ENCODE data around the gene ZNF564. TPM values are rescaled to one million over a fixed set of nuclear protein-coding genes. Genes with fewer than 3 reads are reported as not detected.

Gene ZNF564
- total and polyA plus RNA-seq, 2 of the 13 experiments (the other 11 are each of a cell fraction or from before 2014, with no cell fraction given), result 2.3 to 11.1 TPM

DNA sequence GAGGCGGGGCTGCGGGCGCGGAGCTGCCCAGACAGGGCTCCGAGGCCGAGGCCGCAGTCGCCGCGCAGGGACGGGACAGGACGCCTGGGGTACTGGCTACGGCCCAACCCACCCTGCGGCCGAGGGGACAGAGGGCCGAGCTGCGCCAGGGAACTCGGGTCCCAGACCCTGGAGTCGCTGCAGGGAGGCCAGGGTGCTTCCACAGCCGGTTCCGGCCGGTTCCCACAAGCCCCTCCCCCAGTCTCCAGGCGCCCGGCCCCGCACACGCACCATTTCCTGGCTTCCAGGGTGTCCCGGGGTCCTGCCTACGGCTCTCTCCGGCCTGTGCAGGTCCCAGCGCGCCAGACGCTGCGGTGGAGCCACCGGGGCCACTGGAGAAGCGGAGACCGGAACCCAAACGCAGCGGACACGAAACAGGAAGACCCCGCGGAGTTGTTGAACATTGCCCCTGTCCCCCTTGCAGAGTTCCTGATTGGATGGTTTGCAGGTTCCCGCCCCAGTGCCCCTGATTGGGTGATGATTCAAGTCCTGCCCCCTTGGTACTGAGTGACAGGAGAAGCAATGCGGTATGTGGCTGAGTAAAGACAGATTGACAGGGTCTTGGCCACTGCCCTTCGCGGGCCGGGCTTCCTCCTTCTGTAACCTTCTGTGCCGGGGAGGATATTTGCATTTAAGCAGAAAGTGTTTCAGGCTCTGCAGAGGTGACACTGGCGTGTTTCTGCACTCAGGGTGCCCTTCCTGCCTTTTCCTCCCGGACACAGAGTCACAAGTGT is at the start of gene ZNF564 (continued):
- TF ChIP-seq, protein P1, sequence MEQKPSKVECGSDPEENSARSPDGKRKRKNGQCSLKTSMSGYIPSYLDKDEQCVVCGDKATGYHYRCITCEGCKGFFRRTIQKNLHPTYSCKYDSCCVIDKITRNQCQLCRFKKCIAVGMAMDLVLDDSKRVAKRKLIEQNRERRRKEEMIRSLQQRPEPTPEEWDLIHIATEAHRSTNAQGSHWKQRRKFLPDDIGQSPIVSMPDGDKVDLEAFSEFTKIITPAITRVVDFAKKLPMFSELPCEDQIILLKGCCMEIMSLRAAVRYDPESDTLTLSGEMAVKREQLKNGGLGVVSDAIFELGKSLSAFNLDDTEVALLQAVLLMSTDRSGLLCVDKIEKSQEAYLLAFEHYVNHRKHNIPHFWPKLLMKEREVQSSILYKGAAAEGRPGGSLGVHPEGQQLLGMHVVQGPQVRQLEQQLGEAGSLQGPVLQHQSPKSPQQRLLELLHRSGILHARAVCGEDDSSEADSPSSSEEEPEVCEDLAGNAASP (CRISPR knock-in tag; IDR thresholded peaks at IDR 0.05; ENCODE audit: borderline replicate concordance), result 0 out of 2 replicates have a peak, but pooled peaks have one; percentile 40
- no peak; the same call in 1 of the 2 replicates for TF ChIP-seq HES4 (CRISPR knock-in tag; IDR thresholded peaks at IDR 0.05; ENCODE audit: borderline replicate concordance)
- peak; percentile 54; the same call in 1 of the 2 replicates for TF ChIP-seq ZNF782 (CRISPR knock-in tag; IDR thresholded peaks at IDR 0.05; ENCODE audit: borderline replicate concordance)
- TF ChIP-seq ZC3H13 (CRISPR knock-in tag; IDR thresholded peaks at IDR 0.05), result 0 out of 2 replicates have a peak, but pooled peaks have one; percentile 63
- no peak for TF ChIP-seq ZC3H4 (CRISPR knock-in tag; IDR thresholded peaks at IDR 0.05; ENCODE audit: borderline replicate concordance)
- TF ChIP-seq, protein P2, sequence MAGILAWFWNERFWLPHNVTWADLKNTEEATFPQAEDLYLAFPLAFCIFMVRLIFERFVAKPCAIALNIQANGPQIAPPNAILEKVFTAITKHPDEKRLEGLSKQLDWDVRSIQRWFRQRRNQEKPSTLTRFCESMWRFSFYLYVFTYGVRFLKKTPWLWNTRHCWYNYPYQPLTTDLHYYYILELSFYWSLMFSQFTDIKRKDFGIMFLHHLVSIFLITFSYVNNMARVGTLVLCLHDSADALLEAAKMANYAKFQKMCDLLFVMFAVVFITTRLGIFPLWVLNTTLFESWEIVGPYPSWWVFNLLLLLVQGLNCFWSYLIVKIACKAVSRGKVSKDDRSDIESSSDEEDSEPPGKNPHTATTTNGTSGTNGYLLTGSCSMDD (CRISPR knock-in tag; IDR thresholded peaks at IDR 0.05), result no peak
- no peak; the same call in 1 of the 2 replicates for TF ChIP-seq CENPT (CRISPR knock-in tag; IDR thresholded peaks at IDR 0.05; ENCODE audit: low read depth)
- no peak for TF ChIP-seq ZNF34 (CRISPR knock-in tag; IDR thresholded peaks at IDR 0.05; ENCODE audit: borderline replicate concordance)
- peak; percentile 97 for TF ChIP-seq POLR2AphosphoS5 (IDR thresholded peaks at IDR 0.05; ENCODE audit: low read depth, low read length)
- no peak for TF ChIP-seq ZNF678 (CRISPR knock-in tag; IDR thresholded peaks at IDR 0.05)
- TF ChIP-seq, protein P3, sequence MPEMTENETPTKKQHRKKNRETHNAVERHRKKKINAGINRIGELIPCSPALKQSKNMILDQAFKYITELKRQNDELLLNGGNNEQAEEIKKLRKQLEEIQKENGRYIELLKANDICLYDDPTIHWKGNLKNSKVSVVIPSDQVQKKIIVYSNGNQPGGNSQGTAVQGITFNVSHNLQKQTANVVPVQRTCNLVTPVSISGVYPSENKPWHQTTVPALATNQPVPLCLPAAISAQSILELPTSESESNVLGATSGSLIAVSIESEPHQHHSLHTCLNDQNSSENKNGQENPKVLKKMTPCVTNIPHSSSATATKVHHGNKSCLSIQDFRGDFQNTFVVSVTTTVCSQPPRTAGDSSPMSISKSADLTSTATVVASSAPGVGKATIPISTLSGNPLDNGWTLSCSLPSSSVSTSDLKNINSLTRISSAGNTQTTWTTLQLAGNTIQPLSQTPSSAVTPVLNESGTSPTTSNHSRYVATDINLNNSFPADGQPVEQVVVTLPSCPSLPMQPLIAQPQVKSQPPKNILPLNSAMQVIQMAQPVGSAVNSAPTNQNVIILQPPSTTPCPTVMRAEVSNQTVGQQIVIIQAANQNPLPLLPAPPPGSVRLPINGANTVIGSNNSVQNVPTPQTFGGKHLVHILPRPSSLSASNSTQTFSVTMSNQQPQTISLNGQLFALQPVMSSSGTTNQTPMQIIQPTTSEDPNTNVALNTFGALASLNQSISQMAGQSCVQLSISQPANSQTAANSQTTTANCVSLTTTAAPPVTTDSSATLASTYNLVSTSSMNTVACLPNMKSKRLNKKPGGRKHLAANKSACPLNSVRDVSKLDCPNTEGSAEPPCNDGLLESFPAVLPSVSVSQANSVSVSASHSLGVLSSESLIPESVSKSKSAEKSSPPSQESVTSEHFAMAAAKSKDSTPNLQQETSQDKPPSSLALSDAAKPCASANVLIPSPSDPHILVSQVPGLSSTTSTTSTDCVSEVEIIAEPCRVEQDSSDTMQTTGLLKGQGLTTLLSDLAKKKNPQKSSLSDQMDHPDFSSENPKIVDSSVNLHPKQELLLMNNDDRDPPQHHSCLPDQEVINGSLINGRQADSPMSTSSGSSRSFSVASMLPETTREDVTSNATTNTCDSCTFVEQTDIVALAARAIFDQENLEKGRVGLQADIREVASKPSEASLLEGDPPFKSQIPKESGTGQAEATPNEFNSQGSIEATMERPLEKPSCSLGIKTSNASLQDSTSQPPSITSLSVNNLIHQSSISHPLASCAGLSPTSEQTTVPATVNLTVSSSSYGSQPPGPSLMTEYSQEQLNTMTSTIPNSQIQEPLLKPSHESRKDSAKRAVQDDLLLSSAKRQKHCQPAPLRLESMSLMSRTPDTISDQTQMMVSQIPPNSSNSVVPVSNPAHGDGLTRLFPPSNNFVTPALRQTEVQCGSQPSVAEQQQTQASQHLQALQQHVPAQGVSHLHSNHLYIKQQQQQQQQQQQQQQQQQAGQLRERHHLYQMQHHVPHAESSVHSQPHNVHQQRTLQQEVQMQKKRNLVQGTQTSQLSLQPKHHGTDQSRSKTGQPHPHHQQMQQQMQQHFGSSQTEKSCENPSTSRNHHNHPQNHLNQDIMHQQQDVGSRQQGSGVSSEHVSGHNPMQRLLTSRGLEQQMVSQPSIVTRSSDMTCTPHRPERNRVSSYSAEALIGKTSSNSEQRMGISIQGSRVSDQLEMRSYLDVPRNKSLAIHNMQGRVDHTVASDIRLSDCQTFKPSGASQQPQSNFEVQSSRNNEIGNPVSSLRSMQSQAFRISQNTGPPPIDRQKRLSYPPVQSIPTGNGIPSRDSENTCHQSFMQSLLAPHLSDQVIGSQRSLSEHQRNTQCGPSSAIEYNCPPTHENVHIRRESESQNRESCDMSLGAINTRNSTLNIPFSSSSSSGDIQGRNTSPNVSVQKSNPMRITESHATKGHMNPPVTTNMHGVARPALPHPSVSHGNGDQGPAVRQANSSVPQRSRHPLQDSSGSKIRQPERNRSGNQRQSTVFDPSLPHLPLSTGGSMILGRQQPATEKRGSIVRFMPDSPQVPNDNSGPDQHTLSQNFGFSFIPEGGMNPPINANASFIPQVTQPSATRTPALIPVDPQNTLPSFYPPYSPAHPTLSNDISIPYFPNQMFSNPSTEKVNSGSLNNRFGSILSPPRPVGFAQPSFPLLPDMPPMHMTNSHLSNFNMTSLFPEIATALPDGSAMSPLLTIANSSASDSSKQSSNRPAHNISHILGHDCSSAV (CRISPR knock-in tag; IDR thresholded peaks at IDR 0.05; ENCODE audit: borderline replicate concordance), result no peak
- TF ChIP-seq ZFP62 (CRISPR knock-in tag; IDR thresholded peaks at IDR 0.05), result no peak
- TF ChIP-seq ZNF75D (CRISPR knock-in tag; IDR thresholded peaks at IDR 0.05; ENCODE audit: borderline replicate concordance), result no peak
- TF ChIP-seq, protein P4, sequence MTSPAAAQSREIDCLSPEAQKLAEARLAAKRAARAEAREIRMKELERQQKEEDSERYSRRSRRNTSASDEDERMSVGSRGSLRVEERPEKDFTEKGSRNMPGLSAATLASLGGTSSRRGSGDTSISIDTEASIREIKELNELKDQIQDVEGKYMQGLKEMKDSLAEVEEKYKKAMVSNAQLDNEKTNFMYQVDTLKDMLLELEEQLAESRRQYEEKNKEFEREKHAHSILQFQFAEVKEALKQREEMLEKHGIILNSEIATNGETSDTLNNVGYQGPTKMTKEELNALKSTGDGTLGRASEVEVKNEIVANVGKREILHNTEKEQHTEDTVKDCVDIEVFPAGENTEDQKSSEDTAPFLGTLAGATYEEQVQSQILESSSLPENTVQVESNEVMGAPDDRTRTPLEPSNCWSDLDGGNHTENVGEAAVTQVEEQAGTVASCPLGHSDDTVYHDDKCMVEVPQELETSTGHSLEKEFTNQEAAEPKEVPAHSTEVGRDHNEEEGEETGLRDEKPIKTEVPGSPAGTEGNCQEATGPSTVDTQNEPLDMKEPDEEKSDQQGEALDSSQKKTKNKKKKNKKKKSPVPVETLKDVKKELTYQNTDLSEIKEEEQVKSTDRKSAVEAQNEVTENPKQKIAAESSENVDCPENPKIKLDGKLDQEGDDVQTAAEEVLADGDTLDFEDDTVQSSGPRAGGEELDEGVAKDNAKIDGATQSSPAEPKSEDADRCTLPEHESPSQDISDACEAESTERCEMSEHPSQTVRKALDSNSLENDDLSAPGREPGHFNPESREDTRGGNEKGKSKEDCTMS (CRISPR knock-in tag; conservative IDR thresholded peaks at IDR 0.05), result no peak
- TF ChIP-seq MYNN (CRISPR knock-in tag; IDR thresholded peaks at IDR 0.05; ENCODE audit: low read depth), result no peak
